ENCODE measurements around the gene ZNF524. TPM values are rescaled to one million over a fixed set of nuclear protein-coding genes. Genes with fewer than 3 reads are reported as not detected.

The ZNF524 gene
- total RNA-seq, 2 donors from 2014 or later, result 5.0 to 5.8 TPM

DNA sequence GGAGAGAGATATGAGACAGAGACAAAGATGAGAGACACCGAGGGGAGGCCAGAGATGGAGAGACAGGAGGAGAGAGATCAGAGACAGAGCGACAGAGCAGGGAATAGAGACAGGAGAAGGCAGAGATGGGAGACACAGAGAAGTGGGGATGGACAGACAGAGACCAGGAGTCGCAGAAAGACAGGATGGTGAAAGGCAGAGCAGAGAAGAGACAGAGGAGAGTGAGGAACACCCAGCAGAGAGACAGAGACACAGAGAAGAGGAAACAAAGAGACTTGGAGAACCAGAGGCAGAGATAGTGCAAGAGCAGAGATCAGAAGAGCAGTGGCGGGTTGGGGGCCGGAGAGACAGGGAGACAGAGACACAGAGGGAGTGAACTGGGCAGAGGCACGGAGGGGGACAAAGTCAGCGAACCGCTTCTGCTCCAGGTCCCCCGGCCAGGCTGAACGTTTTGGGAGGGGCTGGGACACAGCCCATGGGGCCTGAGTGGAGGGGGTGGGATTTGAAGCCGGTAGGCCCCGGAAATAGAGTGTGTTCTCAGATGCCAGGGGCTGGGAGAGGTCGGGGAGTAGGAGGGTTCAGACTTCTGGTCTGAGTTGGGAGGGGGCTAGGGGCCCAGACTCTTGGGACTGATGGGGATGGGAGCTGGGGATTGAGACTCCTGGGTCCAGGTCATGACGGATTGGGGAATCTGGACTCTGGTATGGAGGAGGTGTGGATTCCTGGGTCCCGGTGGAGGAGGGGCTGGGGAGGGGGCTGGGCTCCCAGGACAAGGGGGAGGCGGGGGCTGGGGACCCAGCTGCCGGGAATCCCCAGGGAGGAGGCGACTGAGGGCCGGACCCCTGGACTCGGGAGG, 20.1 kb upstream of the ZNF524 start:
- no peaks in the 10 kb centered on the region for H3K4me1 ChIP-seq (ENCODE audit: control insufficient read depth, insufficient read depth, low read length)
- H3K27me3 ChIP-seq (ENCODE audit: control insufficient read depth, insufficient read depth, low read length, poor library complexity, severe bottlenecking), result no peaks in the 10 kb centered on the region
- H3K9me3 Mint-ChIP-seq, result no peaks in the 10 kb centered on the region
- peak overlapping the region; percentile 32 for H3K27ac Mint-ChIP-seq
- peak overlapping the region; percentile 85 for H3K4me3 ChIP-seq (ENCODE audit: low read length)
- peaks cover 2% of the 10 kb centered on the region for H3K27me3 Mint-ChIP-seq (ENCODE audit: insufficient read depth)
- H3K9ac ChIP-seq (ENCODE audit: extremely low read depth, low read length, poor library complexity, severe bottlenecking), result peak overlapping the region; percentile 83
- TF ChIP-seq, protein P1, sequence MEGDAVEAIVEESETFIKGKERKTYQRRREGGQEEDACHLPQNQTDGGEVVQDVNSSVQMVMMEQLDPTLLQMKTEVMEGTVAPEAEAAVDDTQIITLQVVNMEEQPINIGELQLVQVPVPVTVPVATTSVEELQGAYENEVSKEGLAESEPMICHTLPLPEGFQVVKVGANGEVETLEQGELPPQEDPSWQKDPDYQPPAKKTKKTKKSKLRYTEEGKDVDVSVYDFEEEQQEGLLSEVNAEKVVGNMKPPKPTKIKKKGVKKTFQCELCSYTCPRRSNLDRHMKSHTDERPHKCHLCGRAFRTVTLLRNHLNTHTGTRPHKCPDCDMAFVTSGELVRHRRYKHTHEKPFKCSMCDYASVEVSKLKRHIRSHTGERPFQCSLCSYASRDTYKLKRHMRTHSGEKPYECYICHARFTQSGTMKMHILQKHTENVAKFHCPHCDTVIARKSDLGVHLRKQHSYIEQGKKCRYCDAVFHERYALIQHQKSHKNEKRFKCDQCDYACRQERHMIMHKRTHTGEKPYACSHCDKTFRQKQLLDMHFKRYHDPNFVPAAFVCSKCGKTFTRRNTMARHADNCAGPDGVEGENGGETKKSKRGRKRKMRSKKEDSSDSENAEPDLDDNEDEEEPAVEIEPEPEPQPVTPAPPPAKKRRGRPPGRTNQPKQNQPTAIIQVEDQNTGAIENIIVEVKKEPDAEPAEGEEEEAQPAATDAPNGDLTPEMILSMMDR (conservative IDR thresholded peaks at IDR 0.05), result no peak
- DNase-seq, result peak; percentile 74
- H3K36me3 Mint-ChIP-seq (ENCODE audit: low read depth), result peaks cover 22% of the 10 kb centered on the region
- peaks cover 12% of the 10 kb centered on the region for H3K4me1 Mint-ChIP-seq
- WGBS, 2 experiments (ENCODE audit: insufficient coverage in 1 of 2, insufficient read length in 1 of 2), result 13 to 33% methylated on average over 7 to 20 of the region's 20 CpGs
- no peaks in the 10 kb centered on the region for H3K9me3 ChIP-seq (ENCODE audit: control insufficient read depth, low read length)
- H3K4me3 Mint-ChIP-seq, result peak overlapping the region; percentile 90
- H3K36me3 ChIP-seq (ENCODE audit: control insufficient read depth, insufficient read depth, low read length), result peaks cover 12% of the 10 kb centered on the region
- H3K27ac ChIP-seq (ENCODE audit: low read depth, low read length), result peak overlapping the region; percentile 75

DNA sequence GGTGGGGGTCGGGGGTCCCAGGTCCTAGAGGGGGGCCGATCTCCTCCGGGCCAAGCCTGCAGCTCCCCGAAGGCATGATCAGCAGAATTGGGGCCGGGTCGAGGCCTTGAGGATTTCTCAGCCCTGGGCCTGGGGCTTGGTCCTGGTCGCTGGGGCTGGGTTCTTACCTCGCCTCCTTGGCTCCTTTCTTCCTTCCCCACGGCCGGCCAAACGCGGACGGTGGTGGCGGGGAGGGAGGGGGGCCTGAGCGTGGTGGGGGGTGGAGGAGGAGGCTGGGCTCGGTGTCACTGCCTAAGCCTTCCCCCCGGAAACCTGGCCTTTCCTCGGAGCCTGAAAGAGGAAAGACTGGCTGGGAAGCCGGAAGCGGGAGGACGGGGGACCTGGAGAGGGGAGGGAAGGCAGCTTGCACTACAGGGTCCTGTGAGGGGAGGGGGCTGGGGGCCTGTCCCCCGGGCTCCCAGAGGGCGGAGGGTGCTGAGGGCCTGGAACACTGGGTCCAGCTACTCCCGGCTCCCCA, 19.4 kb upstream of the ZNF524 start, which contains the start of gene ZNF579:
Gene ZNF579, minus strand, starts transcription at position 221 of the 517 bp plus-strand sequence. CDS start 1,209 bp downstream, outside the sequence.
- WGBS, 2 experiments (ENCODE audit: insufficient coverage in 1 of 2, insufficient read length in 1 of 2), result 3% methylated on average over 7 to 20 of the region's 24 CpGs
- H3K27ac Mint-ChIP-seq, result peak within 1 kb of the TSS; percentile 71
- Histone ChIP-seq H3K27me3 (ENCODE audit: control insufficient read depth, insufficient read depth, low read length, poor library complexity, severe bottlenecking) (no peaks in the 10 kb centered on the region), H3K4me1 (ENCODE audit: control insufficient read depth, insufficient read depth, low read length) (no peaks in the 10 kb centered on the region), H3K4me3 (ENCODE audit: low read length) (peak within 1 kb of the TSS; percentile 85), H3K36me3 (ENCODE audit: control insufficient read depth, insufficient read depth, low read length) (peaks cover 12% of the 10 kb centered on the region), H3K9me3 (ENCODE audit: control insufficient read depth, low read length) (no peaks in the 10 kb centered on the region), H3K27ac (ENCODE audit: low read depth, low read length) (peak within 1 kb of the TSS; percentile 75), H3K9ac (ENCODE audit: extremely low read depth, low read length, poor library complexity, severe bottlenecking) (peak within 1 kb of the TSS; percentile 83)
- H3K9me3 Mint-ChIP-seq, result no peaks in the 10 kb centered on the region
- peaks cover 22% of the 10 kb centered on the region for H3K36me3 Mint-ChIP-seq (ENCODE audit: low read depth)
- peaks cover 2% of the 10 kb centered on the region for H3K27me3 Mint-ChIP-seq (ENCODE audit: insufficient read depth)
- H3K4me1 Mint-ChIP-seq, result peaks cover 16% of the 10 kb centered on the region
- TF ChIP-seq, protein P1 (conservative IDR thresholded peaks at IDR 0.05), result no peak
- DNase-seq, result peak; percentile 94
- H3K4me3 Mint-ChIP-seq, result peak within 1 kb of the TSS; percentile 90

DNA sequence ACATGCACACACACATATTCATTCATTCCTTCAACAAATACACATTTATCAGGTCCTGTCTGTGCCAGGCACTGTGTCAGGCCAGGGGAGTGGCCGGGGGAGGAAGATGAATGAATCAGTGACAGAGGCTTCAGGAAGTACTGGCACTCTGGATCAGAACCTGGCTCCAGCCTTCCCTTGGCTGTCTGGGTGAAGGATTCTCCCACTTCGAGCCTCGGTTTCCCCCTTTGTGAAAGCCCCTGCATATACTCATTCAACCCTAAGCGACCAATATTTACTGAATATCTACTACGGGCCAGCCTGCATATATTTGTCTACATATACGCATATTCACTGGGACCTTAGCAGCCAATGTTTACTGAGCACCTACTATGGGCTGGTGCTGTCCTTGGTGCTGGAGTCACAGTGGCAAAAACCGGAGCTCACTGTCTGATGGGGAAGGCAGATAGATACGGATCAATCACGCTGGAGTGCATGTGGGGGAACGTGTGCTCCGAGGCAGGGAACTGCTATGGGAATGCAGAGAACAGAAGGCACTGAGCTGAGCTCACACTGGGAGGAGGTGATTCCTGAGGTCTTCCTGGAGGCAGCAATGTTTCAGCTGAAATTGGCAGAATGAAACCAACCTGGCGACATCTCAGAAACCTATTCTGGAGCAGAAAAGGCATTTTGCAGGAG, 18.8 kb upstream of the ZNF524 start:
- TF ChIP-seq, protein P1 (conservative IDR thresholded peaks at IDR 0.05), result no peak
- peaks cover 2% of the 10 kb centered on the region for H3K27me3 Mint-ChIP-seq (ENCODE audit: insufficient read depth)
- H3K36me3 Mint-ChIP-seq (ENCODE audit: low read depth), result peaks cover 18% of the 10 kb centered on the region
- H3K9me3 Mint-ChIP-seq, result no peaks in the 10 kb centered on the region
- 43 to 48% methylated on average over 11 to 12 of the region's 12 CpGs for WGBS, 2 experiments (ENCODE audit: insufficient coverage in 1 of 2, insufficient read length in 1 of 2)
- Histone ChIP-seq H3K27ac (ENCODE audit: low read depth, low read length) (no peak overlapping the region), H3K4me1 (ENCODE audit: control insufficient read depth, insufficient read depth, low read length) (no peaks in the 10 kb centered on the region), H3K4me3 (ENCODE audit: low read length) (peak overlapping the region; percentile 85), H3K36me3 (ENCODE audit: control insufficient read depth, insufficient read depth, low read length) (peaks cover 12% of the 10 kb centered on the region), H3K9me3 (ENCODE audit: control insufficient read depth, low read length) (no peaks in the 10 kb centered on the region), H3K27me3 (ENCODE audit: control insufficient read depth, insufficient read depth, low read length, poor library complexity, severe bottlenecking) (no peaks in the 10 kb centered on the region), H3K9ac (ENCODE audit: extremely low read depth, low read length, poor library complexity, severe bottlenecking) (no peak overlapping the region)
- peaks cover 16% of the 10 kb centered on the region for H3K4me1 Mint-ChIP-seq
- H3K27ac Mint-ChIP-seq, result peak overlapping the region; percentile 71
- peak overlapping the region; percentile 90 for H3K4me3 Mint-ChIP-seq
- peak; percentile 87 for DNase-seq

Data from endodermal cell (in vitro differentiated cells).